ENCODE results near the gene AFF4.

DNA sequence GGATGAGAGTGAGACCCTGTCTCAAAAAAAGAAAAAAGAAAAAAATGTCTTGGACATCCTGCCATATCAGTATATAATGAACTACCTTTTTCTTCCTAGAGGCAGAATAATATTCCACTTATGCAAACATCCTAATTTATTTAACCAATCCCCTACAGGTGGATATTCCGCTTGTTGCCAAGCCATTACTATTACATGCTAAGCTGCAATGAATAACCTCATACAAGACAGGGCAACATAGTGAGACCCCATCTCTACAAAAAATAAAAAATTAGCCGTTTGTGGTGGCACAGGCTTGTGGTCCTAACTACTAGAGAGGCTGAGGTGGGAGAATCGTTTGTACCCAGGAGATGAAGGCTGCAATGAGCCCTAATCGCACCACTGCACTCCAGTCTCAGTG is 1.7 kb upstream of the AFF4 start:
- TF ChIP-seq EP300 (IDR thresholded peaks at IDR 0.05; ENCODE audit: borderline replicate concordance in 1 of 2, low read depth in 1 of 2, low read length in 1 of 2), result no peak
- TF ChIP-seq, protein P1, sequence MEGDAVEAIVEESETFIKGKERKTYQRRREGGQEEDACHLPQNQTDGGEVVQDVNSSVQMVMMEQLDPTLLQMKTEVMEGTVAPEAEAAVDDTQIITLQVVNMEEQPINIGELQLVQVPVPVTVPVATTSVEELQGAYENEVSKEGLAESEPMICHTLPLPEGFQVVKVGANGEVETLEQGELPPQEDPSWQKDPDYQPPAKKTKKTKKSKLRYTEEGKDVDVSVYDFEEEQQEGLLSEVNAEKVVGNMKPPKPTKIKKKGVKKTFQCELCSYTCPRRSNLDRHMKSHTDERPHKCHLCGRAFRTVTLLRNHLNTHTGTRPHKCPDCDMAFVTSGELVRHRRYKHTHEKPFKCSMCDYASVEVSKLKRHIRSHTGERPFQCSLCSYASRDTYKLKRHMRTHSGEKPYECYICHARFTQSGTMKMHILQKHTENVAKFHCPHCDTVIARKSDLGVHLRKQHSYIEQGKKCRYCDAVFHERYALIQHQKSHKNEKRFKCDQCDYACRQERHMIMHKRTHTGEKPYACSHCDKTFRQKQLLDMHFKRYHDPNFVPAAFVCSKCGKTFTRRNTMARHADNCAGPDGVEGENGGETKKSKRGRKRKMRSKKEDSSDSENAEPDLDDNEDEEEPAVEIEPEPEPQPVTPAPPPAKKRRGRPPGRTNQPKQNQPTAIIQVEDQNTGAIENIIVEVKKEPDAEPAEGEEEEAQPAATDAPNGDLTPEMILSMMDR (IDR thresholded peaks at IDR 0.05), result no peak
- no peak for TF ChIP-seq MXI1 (IDR thresholded peaks at IDR 0.05; ENCODE audit: low read depth, low read length)
- TF ChIP-seq GATA2 (CRISPR knock-in tag; IDR thresholded peaks at IDR 0.05), result no peak
- no peak for TF ChIP-seq CHD2 (IDR thresholded peaks at IDR 0.05; ENCODE audit: low read length, partially characterized antibody)
- TF ChIP-seq FOXM1 (IDR thresholded peaks at IDR 0.05; ENCODE audit: low read depth), result no peak
- no peak for TF ChIP-seq TEAD4 (IDR thresholded peaks at IDR 0.05; ENCODE audit: borderline replicate concordance, insufficient read depth)
- no peak for TF ChIP-seq POLR2AphosphoS5 (IDR thresholded peaks at IDR 0.05; ENCODE audit: low read depth, low read length)
- no peak for TF ChIP-seq ELF1 (IDR thresholded peaks at IDR 0.05)
- TF ChIP-seq, protein P2, sequence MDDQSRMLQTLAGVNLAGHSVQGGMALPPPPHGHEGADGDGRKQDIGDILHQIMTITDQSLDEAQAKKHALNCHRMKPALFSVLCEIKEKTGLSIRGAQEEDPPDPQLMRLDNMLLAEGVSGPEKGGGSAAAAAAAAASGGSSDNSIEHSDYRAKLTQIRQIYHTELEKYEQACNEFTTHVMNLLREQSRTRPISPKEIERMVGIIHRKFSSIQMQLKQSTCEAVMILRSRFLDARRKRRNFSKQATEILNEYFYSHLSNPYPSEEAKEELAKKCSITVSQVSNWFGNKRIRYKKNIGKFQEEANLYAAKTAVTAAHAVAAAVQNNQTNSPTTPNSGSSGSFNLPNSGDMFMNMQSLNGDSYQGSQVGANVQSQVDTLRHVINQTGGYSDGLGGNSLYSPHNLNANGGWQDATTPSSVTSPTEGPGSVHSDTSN (IDR thresholded peaks at IDR 0.05), result no peak
- TF ChIP-seq EZH2phosphoT487 (IDR thresholded peaks at IDR 0.05; ENCODE audit: borderline replicate concordance, low read depth), result no peak
